ENCODE results near the gene SLC27A4.

SLC27A4 gene

GRCh38 chr9:128389395-128390149, 49.2 kb downstream of the SLC27A4 start:
- in situ Hi-C loops (cut with HindIII; ENCODE audit: low sequenced_read_pairs) = no loop called here
- no peak overlapping the region for H3K4me3 ChIP-seq (ENCODE audit: low read depth, low read length)
- DNase-seq (ENCODE audit: low read depth, low spot score) = no peak
- no peak for TF ChIP-seq CTCF (IDR thresholded peaks at IDR 0.05; ENCODE audit: low read depth, low read length)

- no peak overlapping the region for H3K4me3 ChIP-seq (ENCODE audit: low read depth, low read length)
- DNase-seq (ENCODE audit: low read depth, low spot score) = no peak
- TF ChIP-seq CTCF (IDR thresholded peaks at IDR 0.05; ENCODE audit: low read depth, low read length) = no peak
- in situ Hi-C loops (cut with HindIII; ENCODE audit: low sequenced_read_pairs) = no loop called here
Observed at GRCh38 chr9:128390150-128390812, 50.0 kb downstream of the SLC27A4 start.

- TF ChIP-seq CTCF (IDR thresholded peaks at IDR 0.05; ENCODE audit: low read depth, low read length) = no peak
- no peak overlapping the region for H3K4me3 ChIP-seq (ENCODE audit: low read depth, low read length)
- in situ Hi-C loops (cut with HindIII; ENCODE audit: low sequenced_read_pairs) = no loop called here
- DNase-seq (ENCODE audit: low read depth, low spot score) = no peak
Observed at GRCh38 chr9:128390813-128391711, 50.7 kb downstream of the SLC27A4 start.

- in situ Hi-C loops (cut with HindIII; ENCODE audit: low sequenced_read_pairs) = no loop called here
- no peak for TF ChIP-seq CTCF (IDR thresholded peaks at IDR 0.05; ENCODE audit: low read depth, low read length)
- no peak overlapping the region for H3K4me3 ChIP-seq (ENCODE audit: low read depth, low read length)
- no peak for DNase-seq (ENCODE audit: low read depth, low spot score)
Observed at GRCh38 chr9:128391956-128392301, 51.6 kb downstream of the SLC27A4 start.

- no peak for TF ChIP-seq CTCF (IDR thresholded peaks at IDR 0.05; ENCODE audit: low read depth, low read length)
- no peak for DNase-seq (ENCODE audit: low read depth, low spot score)
- in situ Hi-C loops (cut with HindIII; ENCODE audit: low sequenced_read_pairs) = no loop called here
- H3K4me3 ChIP-seq (ENCODE audit: low read depth, low read length) = no peak overlapping the region
Observed at GRCh38 chr9:128392302-128393144, 52.2 kb downstream of the SLC27A4 start.
